Suprapubic skin (tissue), 4 donors: ENCODE results near the gene BCL2L1.

ENCODE experiments used
- CTCF ChIP-seq, 2 donors: fragments of 200-600 bp in 1 of 2; fragments of 450-650 bp in 1 of 2; sonication (generic) in 1 of 2; IDR thresholded peaks; one replicate each; pipeline ENCODE4 v1.5.1; 2016 to 2019; ENCODE audit warnings: antibody characterized with exemption in 2 of 2, mild to moderate bottlenecking in 1 of 2, moderate library complexity in 1 of 2
- EP300 ChIP-seq: sonication (generic); formaldehyde crosslinking; IDR thresholded peaks from one replicate; pipeline ENCODE4 v1.6.1; 2017; ENCODE audit warnings: antibody characterized with exemption
- POLR2A ChIP-seq, 2 donors: fragments of 450-650 bp; IDR thresholded peaks; one replicate each; pipeline ENCODE4 v1.6.1; 2017; ENCODE audit warnings: antibody characterized with exemption in 2 of 2, mild to moderate bottlenecking in 2 of 2, moderate library complexity in 2 of 2
- POLR2AphosphoS5 ChIP-seq, 3 donors: sonication (generic); formaldehyde crosslinking; IDR thresholded peaks; one replicate each; pipeline ENCODE4 v1.6.1; 2017; ENCODE audit warnings: antibody characterized with exemption in 3 of 3

DNA sequence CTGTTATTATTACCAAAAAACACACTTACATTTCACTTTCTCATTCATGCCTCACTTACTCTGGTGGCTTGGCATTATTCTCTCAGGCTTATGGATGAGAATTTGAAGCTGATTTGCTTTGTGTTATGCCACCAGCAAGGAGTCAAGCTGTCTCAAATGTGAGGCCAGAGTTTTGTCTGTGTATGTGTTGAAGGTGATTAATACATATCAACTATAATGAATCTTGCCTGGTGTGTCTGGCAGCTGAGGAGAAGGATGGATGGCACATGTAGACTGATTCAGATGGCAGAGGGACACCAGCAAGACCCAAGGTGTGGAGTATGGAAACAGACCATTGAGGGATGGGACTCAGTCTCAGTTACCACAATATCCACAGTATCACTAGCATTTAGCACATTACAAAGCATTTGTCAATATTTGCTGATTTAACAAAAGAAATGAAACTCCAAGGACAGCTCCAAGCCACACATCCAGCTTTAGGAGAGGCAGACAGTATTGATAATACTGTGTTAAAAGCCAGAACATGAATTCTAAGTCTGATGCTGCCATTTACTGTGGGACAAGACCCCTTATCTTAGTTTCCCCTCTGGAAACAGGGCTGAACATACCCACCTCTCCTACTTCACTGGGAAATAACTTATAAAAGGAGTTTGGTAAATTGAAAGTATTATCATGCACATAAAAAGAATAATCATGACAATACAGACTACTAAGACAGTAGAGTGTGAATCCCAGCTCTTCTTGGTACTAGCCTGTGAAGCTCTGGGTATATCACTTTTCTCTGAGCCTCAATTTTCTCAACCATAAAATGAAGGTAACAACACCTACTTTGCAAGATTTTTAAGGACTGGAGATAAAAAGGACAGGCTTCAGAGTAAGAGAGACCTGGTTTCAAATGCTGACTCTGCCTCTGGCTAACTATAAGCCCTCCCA, 11.2 kb downstream of the BCL2L1 start:
- TF ChIP-seq CTCF (IDR thresholded peaks at IDR 0.05), result no peak
- no peak for TF ChIP-seq POLR2AphosphoS5 (IDR thresholded peaks at IDR 0.05)
- no peak for TF ChIP-seq POLR2A (IDR thresholded peaks at IDR 0.05)
- TF ChIP-seq EP300, result no peak
